NT2/D1 (cell line): ENCODE data around the gene GALP.

Source experiments
- YY1 ChIP-seq: IDR thresholded peaks from 2 replicates; pipeline ENCODE4 v1.6.1; 2011; ENCODE audit not compliant: insufficient read length, insufficient read depth
- ZNF274 ChIP-seq: IDR thresholded peaks from 2 replicates; pipeline ENCODE4 v1.6.1; 2011; ENCODE audit warnings: mild to moderate bottlenecking, low read depth, low read length

DNA sequence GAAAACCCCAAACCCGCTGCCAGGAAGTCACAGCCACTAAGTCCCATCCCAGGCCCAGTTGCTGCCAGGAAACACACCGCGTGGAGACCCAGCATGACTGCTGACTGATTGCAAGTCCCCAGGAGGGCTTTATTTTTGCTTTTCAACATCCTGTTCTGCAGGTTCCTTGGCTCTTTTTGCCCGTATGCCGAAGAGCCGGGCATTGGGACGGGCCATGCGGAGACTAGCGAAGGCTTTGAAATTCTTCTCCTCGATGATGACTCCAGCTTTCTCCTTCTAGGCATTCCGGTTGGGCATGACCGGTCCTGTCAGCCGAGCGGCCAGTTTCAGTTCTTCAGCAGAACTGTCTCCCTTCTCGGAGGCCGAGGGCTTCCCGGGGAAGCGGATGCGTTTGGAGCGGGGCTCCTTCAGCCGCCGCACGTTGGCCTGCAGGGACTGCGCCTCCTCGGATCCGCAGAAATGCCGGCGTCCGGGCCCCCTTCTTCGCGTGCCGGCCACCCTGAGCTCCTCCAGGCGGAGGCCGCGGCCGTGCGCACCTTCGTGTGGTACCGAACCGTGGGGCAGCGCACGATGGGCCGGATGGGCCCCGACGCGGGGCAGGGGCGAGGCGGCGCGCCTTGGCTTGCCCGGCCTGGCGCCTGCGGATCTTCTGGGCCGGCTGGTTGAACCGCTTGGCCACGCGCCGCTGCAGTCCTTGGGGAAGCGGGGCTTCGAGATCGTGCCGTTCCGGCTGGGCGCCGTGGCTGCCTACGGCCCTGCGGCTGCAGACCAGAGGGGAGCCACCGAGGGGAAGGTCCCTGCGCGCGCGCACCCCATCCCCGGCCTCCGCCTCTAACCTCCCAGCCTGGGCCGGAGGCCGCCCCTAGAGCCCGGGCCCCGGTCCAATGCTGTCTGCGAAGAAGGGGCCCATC, 41.5 kb downstream of the GALP start:
- no peak for TF ChIP-seq ZNF274
- TF ChIP-seq YY1, result no peak
